ENCODE results near the gene RAB25. TPM values are rescaled to one million over a fixed set of nuclear protein-coding genes. Genes with fewer than 3 reads are reported as not detected.
A peak's percentile ranks its signal among the peaks of the same experiment; 100 is the strongest.

The RAB25 gene
- total RNA-seq, 5 donors from 2014 or later (not counting 1 experiment from before 2014, with no cell fraction given) = 0.26 to 2.3 (median 1.9) TPM

DNA sequence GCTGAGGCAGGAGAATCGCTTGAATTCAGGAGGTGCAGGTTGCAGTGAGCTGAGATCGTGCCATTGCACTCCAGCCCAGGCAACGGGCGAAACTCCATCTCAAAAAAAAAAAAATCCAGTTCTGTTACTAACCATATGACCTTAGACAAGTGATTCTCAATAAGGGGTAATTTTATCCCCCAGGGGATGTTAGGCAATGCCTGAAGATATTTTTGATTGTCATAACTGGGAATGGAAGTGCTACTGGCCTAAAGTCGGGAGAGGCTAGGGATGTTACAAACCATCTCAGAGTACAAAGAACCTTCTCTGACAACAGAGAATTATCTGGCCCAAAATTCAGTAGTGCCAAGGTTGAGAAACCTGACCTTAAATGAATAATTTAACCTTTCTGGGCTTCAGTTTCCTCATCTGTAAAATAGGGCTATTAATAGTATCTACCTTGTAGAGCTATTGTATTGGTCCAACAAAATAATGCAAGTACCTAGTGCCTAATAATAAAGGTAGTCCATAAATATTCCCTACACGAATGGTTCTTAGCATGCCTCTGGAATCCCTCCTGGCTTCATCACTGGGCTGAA lies 47.8 kb downstream of the RAB25 start:
- POLR2A ChIA-PET = interaction anchor here in 1 of 2 donors (1.3 to 2.1 kb wide), 2 partner anchors 10 to 13 kb away, joined by 4 to 6 read pairs; no protein-coding TSS in a partner anchor
- Histone ChIP-seq H3K27me3 (replicated peaks in 1 of 2; ENCODE audit: control insufficient read depth in 2 of 2, extremely low read depth in 1 of 2, insufficient read depth in 2 of 2, low read length in 1 of 2) (peaks cover 2 to 7% of the 10 kb centered on the region in 2 experiments), H3K36me3 (ENCODE audit: control insufficient read depth in 2 of 2, extremely low read depth in 1 of 2, insufficient read depth in 1 of 2, low read length in 1 of 2) (no peaks in the 10 kb centered on the region), H3K9me3 (no peaks in the 10 kb centered on the region), H3K4me3 (ENCODE audit: control insufficient read depth in 1 of 2, extremely low read depth in 1 of 2, low read length in 1 of 2) (no peak overlapping the region), H3K4me1 (ENCODE audit: control insufficient read depth in 1 of 2, extremely low read depth in 1 of 2, insufficient read depth in 2 of 2, low read length in 2 of 2) (peaks cover 12 to 36% of the 10 kb centered on the region in 2 experiments), H3K27ac (ENCODE audit: low read length) (peak overlapping the region; percentile 1)
- CTCF ChIA-PET = interaction anchor here in 1 of 2 donors (1.0 kb wide), 1 partner anchor 21 kb away, joined by 4 read pairs; no protein-coding TSS in a partner anchor
- 60% methylated on average over 1 of the region's 6 CpGs for WGBS (ENCODE audit: insufficient coverage)
- Mint-ChIP-seq H3K27me3 (peaks cover 0 to 1% of the 10 kb centered on the region in 2 donors), H3K9me3 (no peaks in the 10 kb centered on the region), H3K4me1 (peaks cover 32 to 54% (median 42%) of the 10 kb centered on the region in 3 donors), H3K36me3 (no peaks in the 10 kb centered on the region), H3K27ac (no peak overlapping the region), H3K4me3 (no peak overlapping the region)
- ATAC-seq (replicated peaks in 1 of 4) = no peak
- DNase-seq = no peak

DNA sequence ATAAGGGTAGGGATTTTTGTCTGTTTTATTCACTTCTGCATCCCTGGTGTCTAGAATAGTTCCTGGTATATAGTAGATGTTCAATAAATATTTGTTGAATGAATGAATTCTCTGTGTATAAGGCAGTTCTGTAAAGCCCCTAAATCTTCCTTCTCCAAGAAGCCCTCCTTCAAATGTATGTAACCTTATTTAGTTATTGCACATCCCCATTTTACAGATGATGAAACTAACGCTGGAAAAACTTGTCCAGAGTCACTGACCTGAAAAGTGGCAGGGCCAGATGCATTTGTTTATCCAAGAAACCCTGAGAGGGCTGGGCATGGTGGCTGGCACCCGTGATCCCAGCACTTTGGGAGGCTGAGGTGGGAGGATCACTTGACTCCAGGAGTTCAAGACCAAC lies 49.3 kb downstream of the RAB25 start:
- POLR2A ChIA-PET = interaction anchor here in 1 of 2 donors (1.3 to 2.1 kb wide), 2 partner anchors 8 to 12 kb away, joined by 4 to 6 read pairs; no protein-coding TSS in a partner anchor
- H3K4me3 Mint-ChIP-seq = no peak overlapping the region

DNA sequence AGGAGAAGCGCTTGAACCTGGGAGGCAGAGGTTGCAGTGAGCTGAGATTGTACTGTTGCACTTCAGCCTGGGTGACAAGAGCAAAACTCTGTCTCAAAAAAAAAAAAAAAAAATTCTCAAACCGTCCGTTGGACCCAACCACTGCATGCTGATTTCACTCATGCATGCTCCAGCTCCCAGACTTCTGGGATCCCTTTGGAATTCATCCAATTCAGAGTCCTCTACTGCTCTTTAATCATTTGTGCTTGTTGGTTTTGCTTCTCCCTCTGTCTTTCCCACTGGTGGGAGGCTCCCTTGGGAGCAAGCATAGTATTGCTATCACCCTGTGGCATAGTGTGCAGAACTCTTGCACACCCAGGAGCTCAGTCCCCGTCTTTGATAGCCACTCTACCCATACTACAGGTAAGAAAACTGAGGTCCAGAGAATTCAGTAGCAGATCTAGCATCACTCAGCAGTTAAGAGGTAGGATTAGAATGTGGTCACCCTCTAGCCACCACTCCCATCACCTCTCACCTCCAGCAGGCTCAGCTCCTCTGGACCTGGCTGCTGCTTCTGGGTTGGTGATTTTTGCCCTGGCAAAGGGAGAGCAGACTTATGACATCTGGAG lies 50.5 kb downstream of the RAB25 start:
- peaks cover 14 to 16% of the 10 kb centered on the region in 2 donors for H3K27me3 Mint-ChIP-seq

More for the DNA sequence above, 49.3 kb downstream of the RAB25 start:
- H3K36me3 ChIP-seq (ENCODE audit: control insufficient read depth in 2 of 2, extremely low read depth in 1 of 2, insufficient read depth in 1 of 2, low read length in 1 of 2) = no peaks in the 10 kb centered on the region
- ATAC-seq (replicated peaks in 1 of 4) (no peak), DNase-seq (no peak)
- H3K36me3 Mint-ChIP-seq = no peaks in the 10 kb centered on the region
- CTCF ChIA-PET = interaction anchor here in 1 of 2 donors (0.6 to 0.8 kb wide), 2 partner anchors 18 to 115 kb away, joined by 3 to 4 read pairs; no protein-coding TSS in a partner anchor
- peaks cover 2 to 21% of the 10 kb centered on the region in 2 experiments for H3K27me3 ChIP-seq (replicated peaks in 1 of 2; ENCODE audit: control insufficient read depth in 2 of 2, extremely low read depth in 1 of 2, insufficient read depth in 2 of 2, low read length in 1 of 2)
- no peak overlapping the region for H3K27ac Mint-ChIP-seq
- no peak overlapping the region for H3K27ac ChIP-seq (ENCODE audit: low read length)
- WGBS (ENCODE audit: insufficient coverage) = no CpG with 5 or more reads among the region's 2 CpGs
- peaks cover 29 to 51% (median 37%) of the 10 kb centered on the region in 3 donors for H3K4me1 Mint-ChIP-seq
- H3K27me3 Mint-ChIP-seq = peaks cover 8 to 9% of the 10 kb centered on the region in 2 donors
- H3K9me3 Mint-ChIP-seq = no peaks in the 10 kb centered on the region
- no peak overlapping the region for H3K4me3 ChIP-seq (ENCODE audit: control insufficient read depth in 1 of 2, extremely low read depth in 1 of 2, low read length in 1 of 2)
- no peaks in the 10 kb centered on the region for H3K9me3 ChIP-seq
- peaks cover 4 to 36% of the 10 kb centered on the region in 2 experiments for H3K4me1 ChIP-seq (ENCODE audit: control insufficient read depth in 1 of 2, extremely low read depth in 1 of 2, insufficient read depth in 2 of 2, low read length in 2 of 2)

DNA sequence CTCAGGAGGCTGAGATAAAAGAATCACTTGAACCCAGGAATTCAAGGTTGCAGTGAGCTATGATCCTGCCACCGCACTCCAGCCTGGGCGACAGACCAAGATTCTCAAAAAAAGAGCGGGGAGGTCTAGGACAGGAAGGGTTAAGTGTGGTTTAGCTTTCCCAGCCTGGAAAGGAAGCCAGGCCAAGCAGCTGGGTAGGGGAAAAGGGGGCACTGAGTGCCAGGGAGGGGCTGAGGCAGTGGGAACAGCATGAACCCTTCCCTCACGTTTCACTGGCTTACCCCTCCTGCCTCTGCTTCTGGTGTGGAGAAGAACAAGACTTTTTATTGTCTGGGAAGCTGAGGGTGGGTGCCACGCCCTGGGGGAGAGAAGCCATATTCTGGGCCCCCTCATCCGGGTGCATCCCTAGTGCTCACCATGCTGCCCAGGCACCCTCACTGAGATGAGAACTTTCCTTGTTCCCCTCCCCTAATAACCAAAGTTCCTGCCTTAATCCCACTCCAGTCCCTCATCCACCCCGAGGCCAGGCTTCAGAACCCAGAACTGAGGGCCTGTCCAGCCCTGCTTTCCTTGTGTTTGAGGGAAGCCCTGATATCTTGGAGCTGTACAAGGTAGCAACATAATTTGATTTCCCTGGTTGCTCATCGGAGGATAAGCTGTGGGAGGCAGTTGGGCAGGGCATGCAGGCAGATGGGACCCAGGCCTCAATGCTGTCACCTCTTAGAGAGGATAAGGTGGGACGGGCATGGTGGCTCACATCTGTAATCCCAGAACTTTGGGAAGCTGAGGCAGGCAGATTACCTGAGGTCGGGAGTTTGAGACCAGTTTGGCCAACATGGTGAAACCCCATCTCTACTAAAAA lies 51.5 kb downstream of the RAB25 start:
- ChIA-PET CTCF (no interaction called here), POLR2A (no interaction called here)
- no peak for ATAC-seq (replicated peaks in 1 of 4)
- Histone ChIP-seq H3K4me1 (ENCODE audit: control insufficient read depth in 1 of 2, extremely low read depth in 1 of 2, insufficient read depth in 2 of 2, low read length in 2 of 2) (peaks cover 0 to 25% of the 10 kb centered on the region in 2 experiments), H3K9me3 (no peaks in the 10 kb centered on the region), H3K4me3 (ENCODE audit: control insufficient read depth in 1 of 2, extremely low read depth in 1 of 2, low read length in 1 of 2) (no peak overlapping the region), H3K27me3 (replicated peaks in 1 of 2; ENCODE audit: control insufficient read depth in 2 of 2, extremely low read depth in 1 of 2, insufficient read depth in 2 of 2, low read length in 1 of 2) (peaks cover 3 to 35% of the 10 kb centered on the region in 2 experiments), H3K36me3 (ENCODE audit: control insufficient read depth in 2 of 2, extremely low read depth in 1 of 2, insufficient read depth in 1 of 2, low read length in 1 of 2) (no peaks in the 10 kb centered on the region), H3K27ac (ENCODE audit: low read length) (no peak overlapping the region)
- DNase-seq = no peak
- 98% methylated on average over 6 of the region's 10 CpGs for WGBS (ENCODE audit: insufficient coverage)
- Mint-ChIP-seq H3K4me1 (peaks cover 23 to 41% (median 28%) of the 10 kb centered on the region in 3 donors), H3K36me3 (peaks cover 5% of the 10 kb centered on the region), H3K9me3 (no peaks in the 10 kb centered on the region), H3K27me3 (peaks cover 17 to 18% of the 10 kb centered on the region in 2 donors), H3K27ac (peak overlapping the region; percentile 28 to 39), H3K4me3 (peak overlapping the region in 1 of 3 donors; percentile 92)

More for the DNA sequence above, 50.5 kb downstream of the RAB25 start:
- no peaks in the 10 kb centered on the region for H3K9me3 Mint-ChIP-seq
- H3K4me3 ChIP-seq (ENCODE audit: control insufficient read depth in 1 of 2, extremely low read depth in 1 of 2, low read length in 1 of 2) = no peak overlapping the region
- H3K9me3 ChIP-seq = no peaks in the 10 kb centered on the region
- WGBS (ENCODE audit: insufficient coverage) = 80% methylated on average over 1 of the region's 4 CpGs
- H3K27ac Mint-ChIP-seq = peak overlapping the region in 1 of 2 donors; percentile 34
- H3K27me3 ChIP-seq (replicated peaks in 1 of 2; ENCODE audit: control insufficient read depth in 2 of 2, extremely low read depth in 1 of 2, insufficient read depth in 2 of 2, low read length in 1 of 2) = peaks cover 3 to 32% of the 10 kb centered on the region in 2 experiments
- H3K4me1 ChIP-seq (ENCODE audit: control insufficient read depth in 1 of 2, extremely low read depth in 1 of 2, insufficient read depth in 2 of 2, low read length in 2 of 2) = peaks cover 0 to 35% of the 10 kb centered on the region in 2 experiments
- peaks cover 3% of the 10 kb centered on the region for H3K36me3 Mint-ChIP-seq
- ChIA-PET CTCF (interaction anchor here in 1 of 2 donors (0.5 kb wide), 1 partner anchor 52 kb away, joined by 3 read pairs; no protein-coding TSS in a partner anchor), POLR2A (interaction anchor here in 1 of 2 donors (0.6 kb wide), 2 partner anchors 11 to 40 kb away, joined by 3 to 5 read pairs; no protein-coding TSS in a partner anchor)
- peaks cover 27 to 48% (median 34%) of the 10 kb centered on the region in 3 donors for H3K4me1 Mint-ChIP-seq
- ATAC-seq (replicated peaks in 1 of 4) (no peak), DNase-seq (no peak)
- no peak overlapping the region for H3K4me3 Mint-ChIP-seq
- no peaks in the 10 kb centered on the region for H3K36me3 ChIP-seq (ENCODE audit: control insufficient read depth in 2 of 2, extremely low read depth in 1 of 2, insufficient read depth in 1 of 2, low read length in 1 of 2)
- H3K27ac ChIP-seq (ENCODE audit: low read length) = no peak overlapping the region

- Mint-ChIP-seq H3K4me1 (peaks cover 23 to 37% (median 32%) of the 10 kb centered on the region in 3 donors), H3K27me3 (peaks cover 17 to 18% of the 10 kb centered on the region in 2 donors), H3K9me3 (no peaks in the 10 kb centered on the region), H3K36me3 (peaks cover 8% of the 10 kb centered on the region), H3K27ac (peak overlapping the region; percentile 49 to 75), H3K4me3 (peak overlapping the region; percentile 85 to 93 (median 92))
- DNase-seq = no peak
- Histone ChIP-seq H3K4me3 (ENCODE audit: control insufficient read depth in 1 of 2, extremely low read depth in 1 of 2, low read length in 1 of 2) (no peak overlapping the region), H3K9me3 (no peaks in the 10 kb centered on the region), H3K4me1 (ENCODE audit: control insufficient read depth in 1 of 2, extremely low read depth in 1 of 2, insufficient read depth in 2 of 2, low read length in 2 of 2) (peaks cover 0 to 32% of the 10 kb centered on the region in 2 experiments), H3K27me3 (replicated peaks in 1 of 2; ENCODE audit: control insufficient read depth in 2 of 2, extremely low read depth in 1 of 2, insufficient read depth in 2 of 2, low read length in 1 of 2) (peaks cover 4 to 37% of the 10 kb centered on the region in 2 experiments), H3K36me3 (ENCODE audit: control insufficient read depth in 2 of 2, extremely low read depth in 1 of 2, insufficient read depth in 1 of 2, low read length in 1 of 2) (no peaks in the 10 kb centered on the region), H3K27ac (ENCODE audit: low read length) (peak overlapping the region; percentile 68)
- WGBS (ENCODE audit: insufficient coverage) = 100% methylated on average over 2 of the region's 4 CpGs
- POLR2A ChIA-PET = interaction anchor here (1.0 to 2.1 kb wide), 3 partner anchors 10 to 31 kb away, joined by 3 to 7 read pairs (median 6); no protein-coding TSS in a partner anchor
- no peak for ATAC-seq (replicated peaks in 1 of 4)
- CTCF ChIA-PET = interaction anchor here in 1 of 2 donors (1.8 kb wide), 1 partner anchor 17 kb away, joined by 8 read pairs; no protein-coding TSS in a partner anchor
These were observed 52.5 kb downstream of the RAB25 start for GRCh38 chr1:156113282-156113950.

All from T-cell (primary cell).